ENCODE measurements around the gene RAD23A. TPM values are rescaled to one million over a fixed set of nuclear protein-coding genes. Genes with fewer than 3 reads are reported as not detected.
A peak's percentile ranks its signal among the peaks of the same experiment; 100 is the strongest.

The RAD23A gene
- total and polyA plus RNA-seq, 10 of the 15 experiments (the other 5 are each of a cell fraction or from before 2014, with no cell fraction given), result 8.8 to 198 (median 119) TPM

GRCh38 chr19:12937927-12938778 lies 7.5 kb upstream of the RAD23A start, which contains the start of gene CALR (continued):
- peak; percentile 18; the same call in 1 of the 2 replicates for TF ChIP-seq ZBTB40 (IDR thresholded peaks at IDR 0.05; ENCODE audit: borderline replicate concordance)
- TF ChIP-seq SMAD5 (IDR thresholded peaks at IDR 0.05; ENCODE audit: low read depth), result peak; percentile 96
- TF ChIP-seq DPF2 (IDR thresholded peaks at IDR 0.05), result peak; percentile 70; the same call in 1 of the 2 replicates
- TF ChIP-seq NBN (IDR thresholded peaks at IDR 0.05), result 0 out of 2 replicates have a peak, but pooled peaks have one; percentile 14
- no peak for TF ChIP-seq ZBTB4 (CRISPR knock-in tag; IDR thresholded peaks at IDR 0.05)
- peak; percentile 90 for TF ChIP-seq IRF3 (IDR thresholded peaks at IDR 0.05)
- peak; percentile 87; the same call in 1 of the 2 replicates for TF ChIP-seq IKZF1 (conservative IDR thresholded peaks at IDR 0.05)
- peak; percentile 77; the same call in 1 of the 2 replicates for TF ChIP-seq STAT1 (conservative IDR thresholded peaks at IDR 0.05)
- TF ChIP-seq PKNOX1 (IDR thresholded peaks at IDR 0.05), result peak; percentile 96
- no peak for TF ChIP-seq IRF4 (IDR thresholded peaks at IDR 0.05; ENCODE audit: low read depth, low read length)
- TF ChIP-seq BHLHE40 (IDR thresholded peaks at IDR 0.05; ENCODE audit: borderline replicate concordance in 1 of 2, low read depth in 2 of 2, low read length in 1 of 2), result peak; percentile 25 to 73; a peak in 3 of 4 replicates
- no peak for TF ChIP-seq ZZZ3 (IDR thresholded peaks at IDR 0.05; ENCODE audit: control insufficient read depth, insufficient read length, low read depth)
- TF ChIP-seq PAX8 (IDR thresholded peaks at IDR 0.05), result no peak
- no peak for TF ChIP-seq EZH2 (IDR thresholded peaks at IDR 0.05; ENCODE audit: borderline replicate concordance, control insufficient read depth, low read depth, low read length)
- no peak for TF ChIP-seq SMC3 (IDR thresholded peaks at IDR 0.05; ENCODE audit: borderline replicate concordance, low read length)
- no peak for TF ChIP-seq SUPT20H (IDR thresholded peaks at IDR 0.05; ENCODE audit: borderline replicate concordance, control insufficient read depth, low read depth, low read length)
- 0 out of 2 replicates have a peak, but pooled peaks have one; percentile 26 for TF ChIP-seq BRCA1 (IDR thresholded peaks at IDR 0.05; ENCODE audit: low read depth, low read length)

All from GM12878 (cell line).